Fibroblast of peridontal ligament (primary cell): ENCODE measurements around the gene CHD1.

Source experiments
- DNase-seq: peaks from one replicate; pipeline ENCODE4 v3.0.0-alpha.2; 2010; ENCODE audit errors: extremely low read depth

CHD1 gene

DNA sequence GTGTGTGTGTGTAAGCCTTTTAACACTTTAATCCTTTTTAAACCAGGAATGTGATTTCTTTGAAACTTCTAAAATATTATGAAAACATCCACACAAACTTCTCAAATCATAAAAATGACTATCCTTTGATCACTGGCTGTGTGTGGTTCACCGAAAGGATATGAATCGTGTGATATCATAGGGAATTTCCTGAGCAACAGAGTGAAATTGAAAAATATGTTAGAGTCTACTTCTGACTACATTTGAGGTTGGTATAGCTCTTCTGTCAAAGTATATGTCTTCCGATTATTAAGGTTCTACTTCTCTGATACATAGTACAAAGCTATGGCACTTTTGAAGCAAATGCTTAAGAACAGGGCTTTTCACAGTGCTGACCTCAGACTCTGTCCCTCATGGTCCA, 115.1 kb downstream of the CHD1 start:
- no peak for DNase-seq

DNA sequence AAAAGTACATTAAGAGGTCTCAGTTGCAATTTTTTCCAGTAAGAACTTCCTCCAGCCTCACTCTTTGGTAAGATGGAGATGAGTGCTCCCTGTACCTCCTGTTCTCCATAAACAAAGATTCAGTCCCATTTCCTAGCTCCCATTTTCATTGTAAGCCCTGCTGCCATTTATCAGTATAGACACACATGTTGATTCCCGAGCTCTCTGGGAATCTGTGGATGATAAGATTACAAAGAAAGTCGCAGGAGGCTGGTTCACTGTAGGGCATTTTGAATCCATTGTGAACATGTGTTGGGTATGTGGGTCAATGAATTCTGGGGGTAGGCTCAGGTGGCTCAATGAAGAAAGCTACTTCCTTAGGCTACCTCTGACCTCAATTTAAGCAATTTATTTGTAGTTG, 118.6 kb downstream of the CHD1 start:
- DNase-seq, result no peak

DNA sequence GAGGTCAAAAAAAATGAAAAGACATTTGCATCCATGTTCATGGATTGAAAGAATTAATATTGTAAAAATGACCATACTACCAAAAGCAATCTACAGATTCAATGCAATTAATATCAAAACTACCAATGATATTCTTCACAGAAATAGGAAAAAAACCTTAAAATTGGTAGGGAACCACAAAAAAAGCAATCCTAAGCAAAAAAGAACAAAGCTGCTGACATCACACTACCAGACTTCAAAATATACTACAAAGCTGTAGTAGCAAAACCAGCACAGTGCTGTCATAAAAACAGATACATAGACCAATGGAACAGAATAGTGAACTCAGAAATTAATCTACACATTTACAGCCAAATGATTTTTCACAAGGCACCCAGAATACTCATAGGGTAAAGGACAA, 121.0 kb downstream of the CHD1 start:
- DNase-seq, result no peak

DNA sequence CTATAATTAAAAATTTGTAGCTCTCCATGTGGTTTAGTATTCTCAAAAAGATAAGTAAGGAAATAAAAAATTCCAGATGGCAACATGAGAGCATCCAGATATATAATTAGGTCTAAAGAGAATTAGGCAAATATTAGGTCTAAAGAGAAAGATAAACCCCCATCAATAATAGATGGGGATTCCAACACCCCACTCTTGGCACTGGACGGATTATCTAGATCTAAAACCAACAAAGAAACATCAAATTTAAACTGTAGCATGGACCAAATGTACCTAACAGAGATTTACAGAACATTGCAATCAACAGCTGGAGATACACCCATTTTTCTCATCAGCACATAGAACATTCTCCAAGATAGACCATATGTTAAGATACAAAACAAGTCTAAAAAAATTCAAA, 123.7 kb downstream of the CHD1 start:
- no peak for DNase-seq

DNA sequence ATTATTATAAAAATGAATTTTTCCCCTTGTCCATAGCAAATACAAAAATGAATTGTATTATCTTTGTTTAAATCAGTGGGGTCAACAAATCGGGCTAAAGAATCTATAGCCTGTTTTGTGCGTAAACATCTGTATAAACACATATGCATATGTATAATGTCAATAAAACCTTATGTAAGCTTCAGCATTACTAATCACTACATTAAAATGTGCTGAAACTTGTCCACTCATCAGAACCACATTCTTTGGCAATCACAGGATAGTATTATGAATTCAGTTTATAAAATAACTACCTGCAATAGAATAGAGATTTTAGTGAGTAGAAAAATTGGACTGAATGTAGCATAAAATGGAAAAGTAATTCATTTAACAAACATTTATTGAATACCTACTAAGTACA, 124.7 kb downstream of the CHD1 start:
- DNase-seq, result no peak
